Large intestine (tissue), 3 donors: ENCODE results near the gene TP53I11. TPM values are rescaled to one million over a fixed set of nuclear protein-coding genes. Genes with fewer than 3 reads are reported as not detected.

Experiments
- DNase-seq, 2 donors: peaks; one replicate each; pipeline versions ENCODE4 v3.0.0 to v3.0.0-alpha.2; 2013
- H3K27ac ChIP-seq: one replicate; pipeline ENCODE4 v1.5.1; 2013; ENCODE audit warnings: low read length
- H3K27me3 ChIP-seq: 2 replicates; pipeline ENCODE4 v1.6.1; 2013; ENCODE audit warnings: low read length; ENCODE audit not compliant: control insufficient read depth, insufficient read depth
- H3K36me3 ChIP-seq: 2 replicates; pipeline ENCODE4 v1.6.1; 2013; ENCODE audit warnings: low read length; ENCODE audit not compliant: control insufficient read depth, insufficient read depth
- H3K4me1 ChIP-seq: one replicate; pipeline ENCODE4 v1.6.1; 2013; ENCODE audit warnings: low read length; ENCODE audit not compliant: control insufficient read depth, insufficient read depth
- H3K4me3 ChIP-seq: one replicate; pipeline ENCODE4 v1.5.1; 2013; ENCODE audit warnings: low read length
- H3K9me3 ChIP-seq: one replicate; pipeline ENCODE4 v1.6.1; 2013; ENCODE audit warnings: mild to moderate bottlenecking, low read depth, low read length, moderate library complexity; ENCODE audit not compliant: control insufficient read depth
- WGBS: methylation state at CpG from one replicate; pipeline ENCODE4 v1.1.5; 2013; ENCODE audit warnings: low lambda C conversion rate; ENCODE audit not compliant: insufficient coverage; 5-methylcytosine and 5-hydroxymethylcytosine counted together
- polyA plus RNA-seq: library from polyadenylated mRNA; unstranded; fragments of 120-200 nt; gene quantifications from one replicate; pipeline ENCODE4 v1.2.1, GENCODE V29; 2013

TP53I11 gene
- polyA plus RNA-seq, 1 donor, result 59.4 TPM

DNA sequence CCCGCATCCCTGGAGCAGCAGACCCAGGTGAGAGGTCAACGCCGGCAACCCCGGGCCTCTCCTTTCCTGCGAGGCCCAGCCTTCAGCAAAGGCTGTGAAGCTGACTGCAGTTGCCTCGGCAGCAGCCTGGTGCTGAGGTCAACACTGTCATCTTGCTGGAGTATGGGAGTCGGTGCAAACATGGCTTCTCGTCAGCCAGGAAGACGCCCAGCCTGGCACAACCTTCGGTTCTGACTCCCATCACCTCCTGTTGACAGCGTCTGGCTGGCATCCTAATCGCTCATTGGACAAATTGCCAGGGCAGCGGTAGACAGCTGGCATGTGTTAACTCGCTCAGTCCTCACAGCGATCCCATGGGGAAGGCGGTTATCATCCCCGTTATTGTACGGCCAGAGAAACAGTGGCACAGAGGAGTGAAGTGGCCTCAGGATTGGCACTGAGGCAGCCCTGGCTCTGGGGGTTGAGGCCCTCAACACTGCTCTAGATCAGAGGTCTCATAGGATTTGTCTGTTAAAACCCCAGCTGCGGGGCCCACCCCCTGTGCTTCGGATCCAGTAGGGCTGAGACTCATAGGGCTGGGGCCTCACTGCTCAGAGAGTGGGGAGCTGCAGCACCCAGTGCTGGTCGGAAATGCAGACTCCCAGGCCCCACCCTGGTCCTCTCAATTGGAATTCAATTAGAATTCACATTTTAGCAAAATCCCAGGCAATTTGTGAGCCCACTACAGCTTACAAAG, 39.3 kb upstream of the TP53I11 start:
- no peaks in the 10 kb centered on the region for H3K27me3 ChIP-seq
- no peaks in the 10 kb centered on the region for H3K36me3 ChIP-seq
- WGBS, result no CpG with 5 or more reads among the region's 21 CpGs
- H3K4me1 ChIP-seq, result no peaks in the 10 kb centered on the region
- DNase-seq, result no peak
- no peak overlapping the region for H3K4me3 ChIP-seq
- no peaks in the 10 kb centered on the region for H3K9me3 ChIP-seq
- no peak overlapping the region for H3K27ac ChIP-seq

DNA sequence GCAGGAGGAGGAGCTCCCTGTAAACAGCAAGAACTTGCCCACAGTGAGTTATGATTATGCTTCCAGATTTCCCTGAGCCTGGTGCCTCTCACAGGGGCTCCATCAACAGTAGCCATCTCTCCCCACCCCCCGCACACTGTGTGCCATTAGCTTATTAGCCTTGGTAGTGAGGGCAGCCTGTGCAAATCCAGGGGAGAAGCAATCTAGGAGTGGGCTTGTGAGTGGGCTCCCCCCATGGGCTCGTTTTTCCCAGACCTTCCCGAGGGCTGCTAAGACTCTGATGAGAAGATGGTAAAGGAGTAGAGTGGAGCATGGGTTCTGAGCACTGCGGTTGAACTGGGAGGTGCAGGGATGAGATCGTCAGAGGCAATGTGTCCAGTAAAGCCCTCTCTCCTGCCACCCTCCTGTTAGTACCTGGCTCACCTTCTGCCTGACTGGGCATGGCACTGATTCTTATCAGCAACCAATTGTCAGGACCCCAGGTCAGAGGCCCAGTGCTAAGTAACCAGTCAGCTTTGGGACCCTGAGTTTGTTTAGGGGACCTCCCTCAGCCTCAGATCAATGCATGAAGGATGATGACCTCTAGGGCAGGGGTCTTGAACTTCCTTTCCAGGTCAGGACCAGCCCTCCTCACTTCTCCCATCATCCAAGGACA, 38.4 kb upstream of the TP53I11 start:
- DNase-seq, result no peak
- no peaks in the 10 kb centered on the region for H3K36me3 ChIP-seq
- H3K4me3 ChIP-seq, result no peak overlapping the region
- H3K9me3 ChIP-seq, result no peaks in the 10 kb centered on the region
- H3K27me3 ChIP-seq, result no peaks in the 10 kb centered on the region
- H3K27ac ChIP-seq, result no peak overlapping the region
- no peaks in the 10 kb centered on the region for H3K4me1 ChIP-seq
- WGBS, result no CpG with 5 or more reads among the region's 5 CpGs

- no CpG with 5 or more reads among the region's 2 CpGs for WGBS
- no peaks in the 10 kb centered on the region for H3K4me1 ChIP-seq
- H3K36me3 ChIP-seq, result no peaks in the 10 kb centered on the region
- no peak overlapping the region for H3K27ac ChIP-seq
- no peak for DNase-seq
- no peaks in the 10 kb centered on the region for H3K9me3 ChIP-seq
- no peak overlapping the region for H3K4me3 ChIP-seq
- H3K27me3 ChIP-seq, result no peaks in the 10 kb centered on the region
These were observed 37.4 kb upstream of the TP53I11 start for GRCh38 chr11:44988111-44988510.

DNA sequence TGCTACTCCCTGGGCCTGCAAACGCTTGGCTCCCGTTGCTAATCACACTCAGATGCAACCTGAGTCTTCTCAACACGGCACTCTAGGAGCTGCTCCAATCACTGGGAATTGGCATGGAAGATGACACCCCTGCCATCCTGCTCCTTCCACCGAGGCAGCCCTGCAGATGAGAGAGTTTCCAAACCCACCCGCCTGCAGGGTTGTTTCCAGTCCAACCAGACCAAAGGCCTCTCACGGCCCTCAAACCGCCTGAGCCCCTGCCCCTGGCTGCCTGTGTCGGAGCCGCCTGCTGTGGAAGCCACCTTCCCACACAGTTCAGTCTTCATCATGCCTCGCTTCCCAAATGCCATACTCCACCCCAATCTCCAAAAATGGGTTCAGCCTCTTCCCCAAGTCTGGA, 36.8 kb upstream of the TP53I11 start:
- Histone ChIP-seq H3K36me3 (no peaks in the 10 kb centered on the region), H3K9me3 (no peaks in the 10 kb centered on the region), H3K27me3 (no peaks in the 10 kb centered on the region), H3K27ac (no peak overlapping the region), H3K4me1 (no peaks in the 10 kb centered on the region), H3K4me3 (no peak overlapping the region)
- no peak for DNase-seq
- 96% methylated on average over 4 of the region's 10 CpGs for WGBS

GRCh38 chr11:44986315-44986714, 35.6 kb upstream of the TP53I11 start:
- no peak for DNase-seq

DNA sequence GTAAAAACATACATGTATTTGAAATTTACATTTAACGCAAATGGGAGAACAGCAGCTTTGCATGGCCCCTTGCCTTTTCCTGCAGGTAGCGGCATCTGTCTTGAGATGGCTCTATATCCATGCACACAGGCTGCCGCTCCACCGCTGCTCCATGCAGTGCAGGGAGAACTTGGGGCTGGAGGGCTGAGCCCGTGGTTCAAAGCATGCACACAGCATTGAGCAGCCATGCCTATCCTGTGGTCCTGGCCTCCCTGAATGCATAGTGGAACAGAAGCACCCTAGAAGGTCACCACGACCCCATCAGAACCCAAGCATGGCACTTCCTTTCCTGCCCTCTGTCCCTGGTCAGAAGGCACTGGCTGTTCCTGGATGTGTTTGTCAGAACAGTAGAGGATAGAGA, 35.0 kb upstream of the TP53I11 start:
- H3K27ac ChIP-seq, result no peak overlapping the region
- no peaks in the 10 kb centered on the region for H3K27me3 ChIP-seq
- H3K36me3 ChIP-seq, result no peaks in the 10 kb centered on the region
- H3K4me3 ChIP-seq, result no peak overlapping the region
- DNase-seq, result no peak
- no CpG with 5 or more reads among the region's 6 CpGs for WGBS
- H3K9me3 ChIP-seq, result no peaks in the 10 kb centered on the region
- no peaks in the 10 kb centered on the region for H3K4me1 ChIP-seq

More at GRCh38 chr11:44986315-44986714, 35.6 kb upstream of the TP53I11 start:
- H3K27ac ChIP-seq, result no peak overlapping the region
- H3K27me3 ChIP-seq, result no peaks in the 10 kb centered on the region
- no peak overlapping the region for H3K4me3 ChIP-seq
- WGBS, result 100% methylated on average over 1 of the region's 3 CpGs
- no peaks in the 10 kb centered on the region for H3K36me3 ChIP-seq
- no peaks in the 10 kb centered on the region for H3K4me1 ChIP-seq
- H3K9me3 ChIP-seq, result no peaks in the 10 kb centered on the region

DNA sequence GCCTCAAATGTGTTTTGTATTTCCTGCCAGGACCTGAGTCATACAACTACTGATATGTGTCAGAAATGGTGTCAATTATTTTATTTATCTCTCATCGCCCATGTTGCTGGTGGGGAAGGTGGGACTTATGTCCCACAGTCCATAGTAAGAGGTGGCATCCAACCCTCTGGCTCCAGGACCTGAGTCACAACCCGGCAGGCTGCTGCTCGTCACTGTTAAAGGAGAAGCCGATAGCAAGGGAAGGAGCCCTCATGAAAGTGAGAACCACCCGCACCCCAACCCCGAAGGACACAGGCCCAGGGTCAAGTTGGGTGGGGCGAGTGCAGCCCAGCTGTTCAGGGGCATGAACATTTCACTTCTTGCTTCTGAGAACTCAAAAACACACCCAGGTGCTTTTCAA, 33.1 kb upstream of the TP53I11 start:
- DNase-seq, result no peak
- H3K36me3 ChIP-seq, result no peaks in the 10 kb centered on the region
- no peaks in the 10 kb centered on the region for H3K9me3 ChIP-seq
- H3K27ac ChIP-seq, result no peak overlapping the region
- H3K27me3 ChIP-seq, result no peaks in the 10 kb centered on the region
- WGBS, result no CpG with 5 or more reads among the region's 7 CpGs
- peaks cover 14% of the 10 kb centered on the region for H3K4me1 ChIP-seq
- H3K4me3 ChIP-seq, result no peak overlapping the region

GRCh38 chr11:44982496-44983062, 31.9 kb upstream of the TP53I11 start:
- no peak overlapping the region for H3K27ac ChIP-seq
- H3K27me3 ChIP-seq, result no peaks in the 10 kb centered on the region
- no peak for DNase-seq
- no peaks in the 10 kb centered on the region for H3K9me3 ChIP-seq
- peaks cover 26% of the 10 kb centered on the region for H3K4me1 ChIP-seq
- no peak overlapping the region for H3K4me3 ChIP-seq
- no CpG with 5 or more reads among the region's 8 CpGs for WGBS
- no peaks in the 10 kb centered on the region for H3K36me3 ChIP-seq

GRCh38 chr11:44980533-44981427, 30.1 kb upstream of the TP53I11 start:
- Histone ChIP-seq H3K27me3 (no peaks in the 10 kb centered on the region), H3K4me1 (peaks cover 42% of the 10 kb centered on the region), H3K9me3 (no peaks in the 10 kb centered on the region), H3K4me3 (no peak overlapping the region), H3K36me3 (no peaks in the 10 kb centered on the region), H3K27ac (no peak overlapping the region)
- DNase-seq, result no peak
- no CpG with 5 or more reads among the region's 15 CpGs for WGBS
